ENCODE measurements around the gene CPNE7. TPM values are rescaled to one million over a fixed set of nuclear protein-coding genes. Genes with fewer than 3 reads are reported as not detected.
"Not testable (repeated sequence)": the region's sequence is repeated elsewhere in the genome, so short reads cannot be mapped to it uniquely, and the experiment has no call there.

Gene CPNE7
- total RNA-seq, 1 donor from 2014 or later = 15.1 TPM

GRCh38 chr16:89581045-89581695, 5.6 kb downstream of the CPNE7 start:
- FAIRE-seq = no peak
- no peak for DNase-seq (ENCODE audit: low spot score in 2 of 2)

- DNase-seq (ENCODE audit: low spot score in 2 of 2) = no peak
- no peak for FAIRE-seq
These were observed 6.5 kb downstream of the CPNE7 start for GRCh38 chr16:89581861-89582563.

- no peak for DNase-seq (ENCODE audit: low spot score in 2 of 2)
- no peak for FAIRE-seq
These were observed 7.1 kb downstream of the CPNE7 start for GRCh38 chr16:89582614-89583196.

- no peak for DNase-seq (ENCODE audit: low spot score in 2 of 2)
- no peak for FAIRE-seq
These were observed 7.8 kb downstream of the CPNE7 start for GRCh38 chr16:89583197-89583894.

- DNase-seq (ENCODE audit: low spot score in 2 of 2) = no peak
- no peak for FAIRE-seq
These were observed 8.5 kb downstream of the CPNE7 start for GRCh38 chr16:89583895-89584644.

- DNase-seq (ENCODE audit: low spot score in 2 of 2) (no peak), FAIRE-seq (no peak)
These were observed 9.4 kb downstream of the CPNE7 start for GRCh38 chr16:89584768-89585549.

GRCh38 chr16:89586218-89586617, 10.7 kb downstream of the CPNE7 start:
- DNase-seq (ENCODE audit: low spot score in 2 of 2) = no peak
- no peak for FAIRE-seq

- no peak for DNase-seq (ENCODE audit: low spot score in 2 of 2)
- FAIRE-seq = no peak
These were observed 11.3 kb downstream of the CPNE7 start for GRCh38 chr16:89586853-89587252.

- not testable (repeated sequence) for DNase-seq (ENCODE audit: low spot score in 2 of 2); FAIRE-seq
These were observed 12.1 kb downstream of the CPNE7 start for GRCh38 chr16:89587676-89588075.

- DNase-seq (ENCODE audit: low spot score in 2 of 2) (no peak), FAIRE-seq (no peak)
These were observed 13.0 kb downstream of the CPNE7 start for GRCh38 chr16:89588413-89589109.

GRCh38 chr16:89589241-89589926, 13.8 kb downstream of the CPNE7 start:
- FAIRE-seq (no peak), DNase-seq (ENCODE audit: low spot score in 2 of 2) (no peak)

GRCh38 chr16:89593841-89594240, 18.3 kb downstream of the CPNE7 start:
- DNase-seq (ENCODE audit: low spot score in 2 of 2) (no peak), FAIRE-seq (no peak)

- FAIRE-seq (no peak), DNase-seq (ENCODE audit: low spot score in 2 of 2) (no peak)
These were observed 19.9 kb downstream of the CPNE7 start for GRCh38 chr16:89595330-89596060.

GRCh38 chr16:89596061-89596689, 20.6 kb downstream of the CPNE7 start:
- DNase-seq (ENCODE audit: low spot score in 2 of 2) = no peak
- no peak for FAIRE-seq

- DNase-seq (ENCODE audit: low spot score in 2 of 2) (no peak), FAIRE-seq (no peak)
These were observed 21.5 kb downstream of the CPNE7 start for GRCh38 chr16:89596957-89597649.

GRCh38 chr16:89598199-89598598, 22.6 kb downstream of the CPNE7 start:
- DNase-seq (ENCODE audit: low spot score in 2 of 2) (no peak), FAIRE-seq (no peak)

- no peak for DNase-seq (ENCODE audit: low spot score in 2 of 2)
- FAIRE-seq = no peak
These were observed 23.9 kb downstream of the CPNE7 start for GRCh38 chr16:89599451-89599858.

Data from frontal cortex (tissue), 4 donors.